Head of caudate nucleus (tissue), 42 donors: ENCODE measurements around the gene ZSCAN25.
"Not testable (repeated sequence)": the region's sequence is repeated elsewhere in the genome, so short reads cannot be mapped to it uniquely, and the experiment has no call there.

Source experiments
- DNase-seq, 42 donors: peaks; one replicate each; pipeline versions ENCODE4 v3.0.0 to v3.0.0-alpha.2; 2020 to 2021; ENCODE audit warnings: mixed read lengths in 7 of 42
- intact Hi-C: fragments of 100-400 bp; cut with DNase I; formaldehyde crosslinking; loops from one replicate; pipeline ENCODE4 v1.15.0; 2022

The ZSCAN25 gene

GRCh38 chr7:99637414-99637813, 20.7 kb downstream of the ZSCAN25 start:
- DNase-seq, intact Hi-C loops: not testable (repeated sequence)

DNA sequence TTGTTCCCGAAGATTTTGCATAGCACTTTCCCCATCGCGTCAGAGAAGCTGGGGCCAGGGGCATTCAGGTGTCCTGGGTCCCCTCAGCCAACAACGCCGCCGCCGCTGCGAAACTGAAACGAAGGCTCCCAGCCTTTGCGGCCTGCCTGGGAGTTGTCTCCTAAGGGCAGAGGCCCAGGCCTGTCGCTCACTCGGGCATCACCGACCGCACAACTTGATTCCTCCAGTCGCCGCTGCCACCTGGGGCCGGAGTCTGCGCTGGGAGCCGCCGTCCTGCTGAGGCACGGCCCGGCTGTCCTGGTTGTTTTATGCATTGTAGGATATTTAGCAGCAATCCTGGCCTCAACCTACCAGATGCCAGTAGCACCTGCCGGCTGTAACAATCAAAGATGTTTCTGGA, 22.0 kb downstream of the ZSCAN25 start:
- intact Hi-C loops: no loop called here
- no peak for DNase-seq

- no peak for DNase-seq
- intact Hi-C loops: no loop called here
Observed at GRCh38 chr7:99639267-99639666, 22.5 kb downstream of the ZSCAN25 start.

DNA sequence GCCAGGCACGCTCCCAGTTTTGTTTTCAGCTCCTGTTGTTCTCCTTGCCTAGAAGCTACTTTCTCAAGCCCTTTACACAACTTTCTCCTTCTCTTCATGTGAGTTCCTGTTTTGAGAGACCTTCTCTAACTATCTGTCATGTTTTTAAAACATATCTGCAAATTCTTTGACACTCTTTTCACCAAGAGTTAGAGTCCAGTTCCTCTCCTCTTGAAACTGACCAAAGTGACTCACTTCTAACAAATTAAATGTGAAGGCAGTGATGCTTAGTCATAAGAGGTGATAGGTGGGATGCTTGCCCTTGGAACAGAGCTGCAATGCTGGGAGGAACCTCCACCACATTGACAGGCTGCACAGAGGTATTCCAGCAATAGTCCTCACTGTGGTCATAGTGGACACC, 25.3 kb downstream of the ZSCAN25 start:
- DNase-seq: no peak
- intact Hi-C loops: no loop called here

GRCh38 chr7:99643464-99643863, 26.7 kb downstream of the ZSCAN25 start:
- intact Hi-C loops: no loop called here
- no peak for DNase-seq

DNA sequence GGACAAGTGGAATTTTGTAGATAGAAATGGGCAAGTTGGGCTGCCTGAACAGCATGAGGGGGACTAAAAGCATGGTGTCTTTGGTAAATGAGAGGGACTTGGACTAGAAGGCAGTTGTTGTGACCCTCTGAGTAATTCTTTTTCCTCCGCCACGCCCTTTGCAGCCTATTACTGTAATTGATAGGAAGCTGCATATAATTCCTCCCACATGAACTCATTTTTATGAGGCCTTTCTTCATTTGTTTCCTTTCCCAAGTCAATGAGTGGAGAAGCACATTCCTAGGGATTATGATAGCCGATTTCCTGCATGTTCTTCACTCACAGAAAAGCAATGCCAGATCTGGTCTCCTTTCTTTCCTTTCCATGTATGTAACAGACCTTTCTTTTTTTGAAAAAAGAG, 27.7 kb downstream of the ZSCAN25 start:
- DNase-seq: no peak

GRCh38 chr7:99645590-99645989, 28.8 kb downstream of the ZSCAN25 start:
- intact Hi-C loops: no loop called here
- DNase-seq: no peak

More for the DNA sequence above, 27.7 kb downstream of the ZSCAN25 start:
- intact Hi-C loops: no loop called here

- DNase-seq: peak in 23 of 42 donors; percentile 3 to 66 (median 32)
- intact Hi-C loops: no loop called here
Observed at GRCh38 chr7:99648843-99649242, 32.1 kb downstream of the ZSCAN25 start.

DNA sequence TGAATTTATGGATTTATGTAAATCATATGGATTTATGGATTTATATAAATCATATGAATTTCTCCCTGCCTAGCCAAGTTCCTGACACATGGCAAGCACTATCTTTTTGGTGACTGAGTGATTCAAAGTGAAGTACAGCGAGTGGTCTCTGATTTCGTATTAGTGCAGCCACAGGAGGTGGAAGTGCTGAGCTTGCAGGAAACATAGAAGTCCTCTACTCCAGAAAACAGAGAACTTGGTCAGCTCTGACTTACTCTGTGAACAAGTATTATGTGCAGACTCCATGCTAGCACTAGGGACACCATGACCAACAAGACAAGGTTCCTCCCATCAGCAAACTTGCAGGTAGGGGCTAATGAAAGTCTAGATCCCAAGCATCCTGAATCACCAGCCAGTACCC, 34.5 kb downstream of the ZSCAN25 start:
- intact Hi-C loops: no loop called here
- no peak for DNase-seq

DNA sequence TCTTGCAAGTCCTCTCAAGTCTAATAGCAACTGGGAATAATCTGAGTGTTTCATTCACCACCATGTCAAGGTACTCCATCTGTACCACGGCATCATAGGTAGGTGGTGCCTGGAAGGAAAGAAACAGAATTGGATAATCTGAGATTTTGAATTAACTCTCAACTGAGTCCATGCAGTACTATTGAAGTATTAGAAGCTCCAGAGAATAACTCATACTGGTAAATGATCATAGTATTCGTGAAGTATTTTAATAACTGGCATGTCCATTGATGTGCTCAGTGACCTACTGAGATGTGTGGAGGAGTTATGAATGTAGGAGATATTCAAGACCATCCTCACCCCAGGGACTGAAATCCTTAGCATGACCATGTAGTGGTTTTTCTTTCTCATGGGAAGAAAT, 35.9 kb downstream of the ZSCAN25 start:
- DNase-seq: no peak
- intact Hi-C loops: no loop called here

- DNase-seq, intact Hi-C loops: not testable (repeated sequence)
Observed at GRCh38 chr7:99653269-99653668, 36.5 kb downstream of the ZSCAN25 start.

DNA sequence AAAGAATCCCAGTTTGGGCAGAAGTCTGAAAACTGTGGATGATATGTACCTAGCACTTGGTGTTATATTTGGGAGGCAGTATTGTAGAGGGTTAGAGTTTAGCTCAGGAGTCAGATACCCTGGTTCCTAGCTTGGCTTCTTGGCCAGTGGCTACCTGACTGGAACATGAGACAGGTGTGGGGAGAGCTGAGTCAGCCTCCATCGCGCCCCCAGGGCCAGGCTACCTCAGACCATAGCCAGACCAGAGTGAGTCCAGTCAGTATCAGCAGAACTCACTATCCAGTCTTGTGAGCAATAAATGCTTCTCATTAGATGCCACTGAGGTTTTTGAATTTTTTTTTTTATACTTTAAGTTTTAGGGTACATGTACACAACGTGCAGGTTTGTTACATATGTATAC, 37.0 kb downstream of the ZSCAN25 start:
- intact Hi-C loops: no loop called here
- DNase-seq: no peak

DNA sequence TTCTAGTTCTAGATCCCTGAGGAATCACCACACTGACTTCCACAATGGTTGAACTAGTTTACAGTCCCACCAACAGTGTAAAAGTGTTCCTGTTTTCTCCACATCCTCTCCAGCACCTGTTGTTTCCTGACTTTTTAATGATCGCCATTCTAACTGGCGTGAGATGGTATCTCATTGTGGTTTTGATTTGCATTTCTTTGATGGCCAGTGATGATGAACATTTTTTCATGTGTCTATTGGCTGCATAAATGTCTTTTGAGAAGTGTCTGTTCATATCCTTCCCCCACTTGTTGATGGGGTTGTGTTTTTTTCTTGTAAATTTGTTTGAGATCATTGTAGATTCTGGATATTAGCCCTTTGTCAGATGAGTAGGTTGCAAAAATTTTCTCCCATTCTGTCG, 37.9 kb downstream of the ZSCAN25 start:
- DNase-seq, intact Hi-C loops: not testable (repeated sequence)

GRCh38 chr7:99657879-99658278, 41.1 kb downstream of the ZSCAN25 start:
- intact Hi-C loops: not testable (repeated sequence)

GRCh38 chr7:99665312-99666012, 48.7 kb downstream of the ZSCAN25 start:
- no peak for DNase-seq
- intact Hi-C loops: no loop called here

More at GRCh38 chr7:99657879-99658278, 41.1 kb downstream of the ZSCAN25 start:
- not testable (repeated sequence) for DNase-seq

DNA sequence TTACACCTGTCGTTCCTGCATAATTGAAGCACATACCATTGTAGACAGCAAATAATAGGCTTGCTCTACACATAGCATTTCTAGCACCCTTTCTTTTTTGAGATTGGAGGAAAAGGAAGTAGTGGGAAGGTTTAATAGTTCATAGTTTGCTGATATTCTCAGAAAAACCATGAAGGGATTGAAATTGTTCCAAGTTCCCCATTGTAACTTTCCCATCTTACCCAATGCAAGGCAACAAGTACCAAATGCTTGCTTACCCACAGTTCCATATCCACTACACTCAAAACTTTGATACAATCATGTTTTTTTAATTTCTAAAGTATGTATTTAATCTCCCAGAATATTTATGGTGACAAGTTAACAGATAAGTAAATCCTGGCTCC, 49.3 kb downstream of the ZSCAN25 start:
- no peak for DNase-seq
- intact Hi-C loops: no loop called here

DNA sequence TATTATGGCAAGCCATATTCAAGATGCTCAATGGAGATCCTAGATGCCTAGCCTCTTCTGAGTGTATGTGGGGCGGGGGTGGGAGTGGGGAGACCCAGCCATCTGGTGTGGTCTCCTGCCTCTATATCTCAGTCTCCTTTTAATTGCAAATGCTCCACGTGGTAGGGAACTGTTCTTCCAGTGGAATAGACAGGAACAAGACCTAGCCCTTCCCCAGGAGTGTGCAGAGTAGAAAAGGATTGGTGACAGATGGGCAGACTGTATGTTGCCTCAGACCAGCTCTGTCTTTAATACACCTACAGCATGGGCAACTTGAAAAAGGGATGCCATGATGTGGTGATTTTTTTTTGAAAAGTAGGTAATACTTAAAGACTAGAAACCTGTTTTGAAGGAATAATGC, 50.4 kb downstream of the ZSCAN25 start:
- intact Hi-C loops: no loop called here
- DNase-seq: no peak

DNA sequence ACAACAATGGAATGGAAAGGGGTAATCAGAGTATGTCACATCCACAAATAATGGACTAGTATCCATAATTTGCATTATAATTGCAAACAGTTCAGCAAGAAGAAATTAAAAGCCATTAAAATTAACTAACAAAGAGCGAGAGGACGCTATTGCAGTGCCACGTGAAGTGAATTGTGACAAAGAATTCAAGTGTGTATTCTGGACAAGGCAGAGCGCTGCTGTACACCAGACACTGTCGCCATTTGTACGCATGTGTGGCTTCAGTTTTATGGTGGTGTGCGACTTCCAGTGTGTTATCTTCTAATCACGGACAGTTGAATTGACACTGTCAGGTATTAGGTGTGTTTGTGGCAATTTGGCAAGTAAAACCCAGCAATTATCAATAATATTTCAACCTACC, 51.8 kb downstream of the ZSCAN25 start:
- intact Hi-C loops: no loop called here
- DNase-seq: no peak

- DNase-seq: no peak
- intact Hi-C loops: no loop called here
Observed at GRCh38 chr7:99669782-99670181, 53.0 kb downstream of the ZSCAN25 start.

GRCh38 chr7:99672573-99672972, 55.8 kb downstream of the ZSCAN25 start:
- intact Hi-C loops: no loop called here
- no peak for DNase-seq

DNA sequence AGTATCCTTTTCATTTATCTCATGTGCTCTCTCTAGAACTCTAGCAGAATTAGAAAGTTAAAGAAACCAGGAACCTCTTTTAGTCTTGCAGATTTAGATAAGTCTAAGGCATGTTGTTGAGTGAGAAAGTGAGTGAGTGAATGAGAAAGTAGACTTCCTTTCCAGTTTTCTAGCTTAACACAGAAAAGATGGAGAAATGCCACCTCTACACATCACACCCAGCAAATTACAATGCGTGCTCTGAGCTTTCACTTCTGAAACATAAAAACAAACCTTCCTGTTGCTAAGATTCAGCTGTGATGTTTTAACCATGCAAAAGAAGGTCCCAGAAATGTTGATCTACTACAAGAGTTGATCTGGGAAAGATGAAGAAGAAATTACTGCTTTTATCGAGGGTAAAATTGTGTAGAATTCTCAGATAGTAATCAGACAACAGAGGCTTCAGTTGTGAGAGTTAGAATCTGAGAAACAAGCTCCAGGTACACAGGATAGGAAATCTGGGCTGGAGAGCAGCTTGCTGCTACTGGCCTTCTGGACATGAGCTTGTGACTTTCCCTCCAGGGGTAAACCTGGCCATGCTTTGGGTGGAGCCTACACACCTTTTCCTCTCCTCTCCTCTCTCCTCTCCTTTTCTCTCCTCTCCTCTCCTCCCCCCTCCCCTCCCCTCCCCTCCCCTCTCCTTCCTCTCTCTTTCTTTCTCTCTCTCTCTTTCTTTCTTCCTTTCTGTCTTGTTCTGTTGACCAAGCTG, 58.4 kb downstream of the ZSCAN25 start:
- intact Hi-C loops: no loop called here

More for the DNA sequence above, 58.4 kb downstream of the ZSCAN25 start:
- no peak for DNase-seq
